PC-3 (cell line): ENCODE results near the gene ADAMTSL1. TPM values are rescaled to one million over a fixed set of nuclear protein-coding genes. Genes with fewer than 3 reads are reported as not detected.

Experiments
- ATAC-seq: fragments of 200-7000 bp; cut with Tn5 transposase; 2 replicates; pipeline ENCODE4 v1.9.1; 2020; ENCODE audit warnings: mild to moderate bottlenecking, moderate library complexity
- BruUV-seq: library from RNA; stranded (reverse); fragments of 400-500 nt; replicated peaks from 2 replicates; lab custom pipeline; 2021; lab: Mats Ljungman, UMichigan
- CTCF ChIA-PET: fragments of 300-600 bp; sonication (Branson Sonifier 250); formaldehyde crosslinking; loops from one replicate; lab custom pipeline; 2022; ENCODE audit warnings: antibody characterized with exemption; lab: Charles Lee
- POLR2A ChIA-PET: fragments of 300-600 bp; sonication (Branson Sonifier 250); formaldehyde crosslinking; loops from one replicate; lab custom pipeline; 2022; ENCODE audit warnings: antibody characterized with exemption; ENCODE audit not compliant: unreplicated experiment; lab: Charles Lee
- DNase-seq: peaks from one replicate; pipeline ENCODE4 v3.0.0-alpha.2; 2015
- H2AFZ ChIP-seq: fragments of 300-600 bp; sonication (generic); 2 replicates; pipeline ENCODE4 v1.6.0; 2016; ENCODE audit warnings: antibody characterized with exemption, low read length
- H3F3A ChIP-seq: fragments of 300-600 bp; sonication (generic); one replicate; pipeline ENCODE4 v1.6.0; 2017; ENCODE audit warnings: antibody characterized with exemption, low read length, control low read depth, mild to moderate bottlenecking; ENCODE audit not compliant: unreplicated experiment
- H3K27ac ChIP-seq: fragments of 300-600 bp; sonication (generic); 2 replicates; pipeline ENCODE4 v1.5.1; 2016; ENCODE audit warnings: mild to moderate bottlenecking, low read length
- H3K27me3 ChIP-seq: fragments of 300-600 bp; sonication (generic); 2 replicates; pipeline ENCODE4 v1.6.1; 2016; ENCODE audit warnings: low read length, mixed read lengths
- H3K36me3 ChIP-seq: fragments of 300-600 bp; sonication (generic); 2 replicates; pipeline ENCODE4 v1.6.1; 2016; ENCODE audit warnings: low read depth, mixed run types, low read length, mixed read lengths
- H3K4me1 ChIP-seq: fragments of 300-600 bp; sonication (generic); 2 replicates; pipeline ENCODE4 v1.5.1; 2016; ENCODE audit warnings: low read length; ENCODE audit not compliant: insufficient read depth
- H3K4me2 ChIP-seq: fragments of 300-600 bp; sonication (generic); 2 replicates; pipeline ENCODE4 v1.6.0; 2016; ENCODE audit warnings: low read length
- H3K4me3 ChIP-seq: fragments of 300-600 bp; sonication (generic); 2 replicates; pipeline ENCODE4 v1.5.1; 2016; ENCODE audit warnings: mild to moderate bottlenecking, low read length, mixed read lengths
- H3K79me2 ChIP-seq: fragments of 300-600 bp; sonication (generic); 2 replicates; pipeline ENCODE4 v1.6.1; 2017; ENCODE audit warnings: low read length, mixed read lengths
- H3K9ac ChIP-seq: fragments of 300-600 bp; sonication (generic); 2 replicates; pipeline ENCODE4 v1.6.0; 2016; ENCODE audit warnings: mild to moderate bottlenecking, low read length
- H3K9me2 ChIP-seq: fragments of 300-600 bp; sonication (generic); replicated peaks from 2 replicates; pipeline ENCODE4 v1.6.1; 2016; ENCODE audit warnings: mixed run types, low read length, mixed read lengths
- H3K9me3 ChIP-seq: fragments of 300-600 bp; sonication (generic); 2 replicates; pipeline ENCODE4 v1.6.1; 2016; ENCODE audit warnings: low read length, mixed read lengths
- H4K20me1 ChIP-seq: fragments of 300-600 bp; sonication (generic); 2 replicates; pipeline ENCODE4 v1.6.1; 2016; ENCODE audit warnings: low read length, mixed read lengths
- EZH2 ChIP-seq: fragments of 300-600 bp; sonication (generic); IDR thresholded peaks from one replicate; pipeline ENCODE4 v1.6.1; 2017; ENCODE audit warnings: antibody characterized with exemption, mild to moderate bottlenecking, low read length; ENCODE audit not compliant: unreplicated experiment
- EZH2phosphoT487 ChIP-seq: fragments of 300-600 bp; sonication (generic); IDR thresholded peaks from 2 replicates; pipeline ENCODE4 v1.6.1; 2018; ENCODE audit warnings: mild to moderate bottlenecking, antibody characterized with exemption, low read length, borderline replicate concordance
- intact Hi-C: fragments of 100-400 bp; cut with micrococcal nuclease; formaldehyde crosslinking; loops from 2 replicates; pipeline ENCODE4 v1.9.0; 2023
- total RNA-seq: library from RNA; depleted of rRNA; stranded (reverse); fragments of >200 nt; gene quantifications from 2 replicates; pipeline ENCODE4 v1.2.3, GENCODE V29; 2014
- TF ChIP-seq, protein P1 (sequence below): fragments of 300-600 bp; sonication (generic); conservative IDR thresholded peaks from 2 replicates; pipeline ENCODE4 v1.5.1; 2017; ENCODE audit warnings: antibody characterized with exemption, low read depth, mild to moderate bottlenecking, low read length

Gene ADAMTSL1
- total RNA-seq, 1 experiment from 2014 or later = 0.26 TPM

DNA sequence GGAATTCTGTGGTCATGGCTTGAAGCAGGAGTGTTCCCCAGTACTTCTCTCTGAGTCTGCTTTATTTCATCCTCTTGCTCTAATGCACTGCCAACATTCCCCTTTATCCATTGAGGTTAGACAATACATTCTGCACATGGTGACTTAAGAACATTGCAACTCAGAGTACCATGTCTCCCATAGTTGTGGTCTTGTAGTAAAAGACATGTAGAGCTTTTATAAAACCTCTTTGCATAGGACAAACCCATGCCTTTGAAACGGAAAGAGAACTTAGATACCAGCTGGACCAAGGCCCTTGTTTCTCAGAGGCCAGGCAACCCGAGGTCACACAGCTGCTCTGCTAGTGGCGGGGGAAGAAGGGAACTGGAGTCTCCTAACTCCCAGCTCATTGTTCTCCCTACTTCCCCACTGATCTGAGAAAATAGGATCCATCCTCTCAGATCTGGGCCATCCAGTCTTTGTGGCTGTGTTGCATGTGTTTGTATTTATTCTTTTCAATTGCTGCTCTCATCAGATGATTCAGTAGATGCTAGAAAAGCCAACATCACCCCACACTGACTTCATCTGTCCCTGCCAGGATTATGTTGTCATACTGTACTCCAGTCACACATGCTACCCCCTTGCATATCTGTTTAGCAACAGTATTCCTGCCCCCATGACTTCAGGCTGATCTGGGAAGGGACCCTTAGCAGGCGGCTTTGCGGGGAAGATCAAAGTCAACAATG is 322.2 kb downstream of the ADAMTSL1 start:
- Histone ChIP-seq H3K9me2 (no peaks in the 10 kb centered on the region), H4K20me1 (no peaks in the 10 kb centered on the region), H3K4me1 (no peaks in the 10 kb centered on the region), H3K27ac (no peak overlapping the region), H3F3A (no peaks in the 10 kb centered on the region), H3K9ac (no peak overlapping the region), H3K79me2 (no peaks in the 10 kb centered on the region), H3K27me3 (no peaks in the 10 kb centered on the region), H2AFZ (no peak overlapping the region), H3K36me3 (no peaks in the 10 kb centered on the region), H3K9me3 (no peaks in the 10 kb centered on the region), H3K4me2 (no peak overlapping the region), H3K4me3 (no peak overlapping the region)
- no TSS peak for BruUV-seq
- CTCF ChIA-PET = no interaction called here
- ATAC-seq = no peak
- TF ChIP-seq EZH2 (no peak), EZH2phosphoT487 (no peak)
- TF ChIP-seq, protein P1, sequence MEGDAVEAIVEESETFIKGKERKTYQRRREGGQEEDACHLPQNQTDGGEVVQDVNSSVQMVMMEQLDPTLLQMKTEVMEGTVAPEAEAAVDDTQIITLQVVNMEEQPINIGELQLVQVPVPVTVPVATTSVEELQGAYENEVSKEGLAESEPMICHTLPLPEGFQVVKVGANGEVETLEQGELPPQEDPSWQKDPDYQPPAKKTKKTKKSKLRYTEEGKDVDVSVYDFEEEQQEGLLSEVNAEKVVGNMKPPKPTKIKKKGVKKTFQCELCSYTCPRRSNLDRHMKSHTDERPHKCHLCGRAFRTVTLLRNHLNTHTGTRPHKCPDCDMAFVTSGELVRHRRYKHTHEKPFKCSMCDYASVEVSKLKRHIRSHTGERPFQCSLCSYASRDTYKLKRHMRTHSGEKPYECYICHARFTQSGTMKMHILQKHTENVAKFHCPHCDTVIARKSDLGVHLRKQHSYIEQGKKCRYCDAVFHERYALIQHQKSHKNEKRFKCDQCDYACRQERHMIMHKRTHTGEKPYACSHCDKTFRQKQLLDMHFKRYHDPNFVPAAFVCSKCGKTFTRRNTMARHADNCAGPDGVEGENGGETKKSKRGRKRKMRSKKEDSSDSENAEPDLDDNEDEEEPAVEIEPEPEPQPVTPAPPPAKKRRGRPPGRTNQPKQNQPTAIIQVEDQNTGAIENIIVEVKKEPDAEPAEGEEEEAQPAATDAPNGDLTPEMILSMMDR = no peak
- POLR2A ChIA-PET = no interaction called here
- no peak for DNase-seq
- intact Hi-C loops = no loop called here

DNA sequence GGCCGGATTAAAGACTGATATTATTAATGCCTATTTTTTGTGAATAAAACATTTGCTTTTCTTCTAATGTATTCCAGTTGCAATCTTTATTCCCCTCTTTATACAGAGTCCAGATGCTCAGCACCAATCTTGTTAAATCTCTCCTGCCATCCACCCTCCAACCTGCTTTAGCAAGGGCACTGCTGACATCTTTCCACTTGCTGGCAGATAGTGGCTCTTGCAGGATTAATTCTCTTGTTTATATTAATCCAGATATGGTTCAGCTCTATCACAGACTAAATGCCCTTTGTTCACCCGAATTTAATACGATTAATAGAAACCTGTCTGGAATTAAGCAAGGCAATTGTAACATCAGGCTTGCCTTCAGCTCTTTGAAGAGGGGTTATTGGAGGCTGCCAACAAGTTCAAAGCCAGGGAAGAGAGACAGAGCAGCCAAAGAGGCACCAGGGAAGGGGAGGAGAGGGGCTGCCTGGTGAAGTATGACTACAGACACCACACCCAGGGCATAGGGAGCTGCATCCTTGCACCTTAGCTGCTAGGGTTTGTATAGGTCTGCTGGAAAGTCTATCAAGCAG is 322.8 kb downstream of the ADAMTSL1 start:
- intact Hi-C loops = no loop called here
- DNase-seq (no peak), ATAC-seq (no peak)
- H3K4me1 ChIP-seq = no peaks in the 10 kb centered on the region
- CTCF ChIA-PET = no interaction called here
- no peak overlapping the region for H3K4me2 ChIP-seq
- H3K9ac ChIP-seq = no peak overlapping the region
- no peaks in the 10 kb centered on the region for H3K27me3 ChIP-seq
- no peak overlapping the region for H3K4me3 ChIP-seq
- H3K9me3 ChIP-seq = no peaks in the 10 kb centered on the region
- no peak overlapping the region for H2AFZ ChIP-seq
- TF ChIP-seq EZH2phosphoT487 = no peak
- no peak for TF ChIP-seq EZH2
- TF ChIP-seq, protein P1 = no peak
- no peaks in the 10 kb centered on the region for H4K20me1 ChIP-seq
- no peak overlapping the region for H3K27ac ChIP-seq
- BruUV-seq = no TSS peak
- H3K36me3 ChIP-seq = no peaks in the 10 kb centered on the region
- H3F3A ChIP-seq = no peaks in the 10 kb centered on the region
- H3K9me2 ChIP-seq = no peaks in the 10 kb centered on the region
- no peaks in the 10 kb centered on the region for H3K79me2 ChIP-seq
- POLR2A ChIA-PET = no interaction called here

DNA sequence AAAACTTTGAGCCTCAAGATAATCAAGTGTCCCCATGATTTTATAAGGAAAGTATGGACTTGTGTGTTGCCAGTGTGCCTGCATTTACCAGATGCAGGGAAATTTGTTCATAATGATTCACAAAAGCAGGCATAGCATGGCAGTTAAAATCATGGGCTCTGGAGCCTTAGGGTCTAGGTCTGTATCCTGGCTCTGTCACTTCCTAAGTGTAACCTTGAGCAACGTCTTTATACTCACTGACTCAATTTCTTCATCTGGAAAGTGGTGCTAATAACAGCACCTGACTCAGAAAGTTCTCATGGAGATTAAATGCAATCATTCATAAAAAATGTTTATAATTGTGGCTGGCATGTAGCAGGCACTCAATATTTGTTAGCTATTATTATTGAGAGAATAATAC is 324.2 kb downstream of the ADAMTSL1 start:
- H3K9me3 ChIP-seq = no peaks in the 10 kb centered on the region
- no peaks in the 10 kb centered on the region for H3K27me3 ChIP-seq
- no peaks in the 10 kb centered on the region for H3F3A ChIP-seq
- H3K4me1 ChIP-seq = no peaks in the 10 kb centered on the region
- no TSS peak for BruUV-seq
- no peaks in the 10 kb centered on the region for H3K9me2 ChIP-seq
- no peaks in the 10 kb centered on the region for H3K79me2 ChIP-seq
- no peak overlapping the region for H3K9ac ChIP-seq
- H2AFZ ChIP-seq = no peak overlapping the region
- H4K20me1 ChIP-seq = no peaks in the 10 kb centered on the region
- POLR2A ChIA-PET = no interaction called here
- H3K4me3 ChIP-seq = no peak overlapping the region
- CTCF ChIA-PET = no interaction called here
- H3K36me3 ChIP-seq = no peaks in the 10 kb centered on the region
- H3K27ac ChIP-seq = no peak overlapping the region
- peak; percentile 12 for DNase-seq
- no peak for ATAC-seq
- intact Hi-C loops = no loop called here
- H3K4me2 ChIP-seq = no peak overlapping the region
- no peak for TF ChIP-seq EZH2phosphoT487
- TF ChIP-seq EZH2 = no peak
- TF ChIP-seq, protein P1 = no peak
